GM19324 (cell line): ENCODE results near the gene BRS3.

Experiments used
- ATAC-seq: cut with Tn5 transposase; IDR thresholded peaks from one replicate; pipeline ENCODE4 v1.9.1; 2021; ENCODE audit warnings: mild to moderate bottlenecking, moderate library complexity; ENCODE audit not compliant: unreplicated experiment, low FRiP score

Gene BRS3

GRCh38 chrX:136493011-136493410, 5.3 kb downstream of the BRS3 start:
- no peak for ATAC-seq

GRCh38 chrX:136495043-136495442, 7.3 kb downstream of the BRS3 start:
- no peak for ATAC-seq

GRCh38 chrX:136496186-136496763, 8.5 kb downstream of the BRS3 start:
- no peak for ATAC-seq

- ATAC-seq: peak; percentile 85
These were observed 9.2 kb downstream of the BRS3 start for GRCh38 chrX:136496764-136497555.

- peak; percentile 17 for ATAC-seq
These were observed 9.9 kb downstream of the BRS3 start, which contains the start of gene HTATSF1 for GRCh38 chrX:136497556-136498052. HTATSF1 (plus strand) TSS chrX:136497592; CDS start chrX:136497685, 93 bp downstream.

GRCh38 chrX:136519069-136519468, 31.3 kb downstream of the BRS3 start:
- no peak for ATAC-seq

- ATAC-seq: no peak
These were observed 36.0 kb downstream of the BRS3 start for GRCh38 chrX:136523770-136524169.

GRCh38 chrX:136525738-136526606, 38.2 kb downstream of the BRS3 start:
- no peak for ATAC-seq

- no peak for ATAC-seq
These were observed 41.0 kb downstream of the BRS3 start for GRCh38 chrX:136528645-136529315.

GRCh38 chrX:136529795-136530194, 42.0 kb downstream of the BRS3 start:
- no peak for ATAC-seq

GRCh38 chrX:136531951-136532350, 44.2 kb downstream of the BRS3 start, which contains the start of gene VGLL1:
VGLL1 (plus strand) TSS chrX:136532215; CDS start chrX:136536021, 3,806 bp downstream.
- ATAC-seq: no peak

GRCh38 chrX:136534131-136534530, 46.4 kb downstream of the BRS3 start:
- ATAC-seq: no peak

- no peak for ATAC-seq
These were observed 51.1 kb downstream of the BRS3 start for GRCh38 chrX:136538811-136539210.

- no peak for ATAC-seq
These were observed 52.5 kb downstream of the BRS3 start for GRCh38 chrX:136540226-136540625.

GRCh38 chrX:136541294-136541693, 53.5 kb downstream of the BRS3 start:
- ATAC-seq: no peak

GRCh38 chrX:136542281-136542680, 54.5 kb downstream of the BRS3 start:
- no peak for ATAC-seq
